ENCODE data around the gene DLAT.

DNA sequence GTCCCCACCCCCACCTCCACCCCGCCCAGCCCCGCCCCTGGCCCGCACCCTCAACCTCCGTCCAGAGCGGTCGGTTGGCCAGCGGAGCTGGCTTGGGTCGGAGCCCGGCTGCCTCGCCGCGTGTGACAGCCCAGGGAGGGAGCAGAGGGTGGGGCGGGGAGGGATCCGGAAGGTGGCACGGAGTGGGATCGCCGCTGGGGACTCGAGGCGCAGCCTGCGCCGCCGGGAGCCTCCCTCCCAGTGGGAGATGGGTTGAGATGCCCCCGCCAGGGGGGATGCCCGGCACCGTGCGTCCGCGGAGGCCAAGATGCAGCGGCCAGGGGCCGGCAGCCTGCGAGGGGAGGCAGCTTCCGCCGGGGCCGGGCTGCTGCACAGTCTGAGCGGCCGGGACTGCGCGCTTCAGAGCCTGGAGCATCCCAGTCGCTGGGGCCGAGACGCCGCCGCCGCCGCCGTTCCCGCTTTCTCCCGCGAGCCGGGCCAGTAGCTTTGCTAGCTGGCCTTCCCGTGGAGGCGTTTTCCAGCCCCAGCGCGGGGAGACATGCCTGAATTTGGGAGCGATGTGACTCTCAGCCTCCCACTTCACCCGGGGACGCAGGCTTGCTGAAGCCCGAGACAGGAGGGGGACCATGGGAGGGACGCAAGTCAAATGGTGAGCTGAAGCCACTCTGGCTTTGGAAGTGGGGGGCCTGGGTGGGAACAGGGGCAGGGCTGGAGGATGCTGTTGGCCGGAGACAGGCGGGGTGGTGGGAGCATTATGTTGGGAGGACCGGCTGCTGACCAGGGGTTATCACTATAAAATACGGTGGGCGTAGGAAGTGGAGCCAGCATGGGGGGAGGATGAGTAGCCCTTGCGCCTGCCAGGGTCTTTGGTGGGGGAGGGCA lies 47.8 kb upstream of the DLAT start:
- TF ChIP-seq, protein P1, sequence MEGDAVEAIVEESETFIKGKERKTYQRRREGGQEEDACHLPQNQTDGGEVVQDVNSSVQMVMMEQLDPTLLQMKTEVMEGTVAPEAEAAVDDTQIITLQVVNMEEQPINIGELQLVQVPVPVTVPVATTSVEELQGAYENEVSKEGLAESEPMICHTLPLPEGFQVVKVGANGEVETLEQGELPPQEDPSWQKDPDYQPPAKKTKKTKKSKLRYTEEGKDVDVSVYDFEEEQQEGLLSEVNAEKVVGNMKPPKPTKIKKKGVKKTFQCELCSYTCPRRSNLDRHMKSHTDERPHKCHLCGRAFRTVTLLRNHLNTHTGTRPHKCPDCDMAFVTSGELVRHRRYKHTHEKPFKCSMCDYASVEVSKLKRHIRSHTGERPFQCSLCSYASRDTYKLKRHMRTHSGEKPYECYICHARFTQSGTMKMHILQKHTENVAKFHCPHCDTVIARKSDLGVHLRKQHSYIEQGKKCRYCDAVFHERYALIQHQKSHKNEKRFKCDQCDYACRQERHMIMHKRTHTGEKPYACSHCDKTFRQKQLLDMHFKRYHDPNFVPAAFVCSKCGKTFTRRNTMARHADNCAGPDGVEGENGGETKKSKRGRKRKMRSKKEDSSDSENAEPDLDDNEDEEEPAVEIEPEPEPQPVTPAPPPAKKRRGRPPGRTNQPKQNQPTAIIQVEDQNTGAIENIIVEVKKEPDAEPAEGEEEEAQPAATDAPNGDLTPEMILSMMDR (IDR thresholded peaks at IDR 0.05; ENCODE audit: insufficient read depth, low read length): no peak
- TF ChIP-seq POLR2AphosphoS5 (IDR thresholded peaks at IDR 0.05; ENCODE audit: low read depth): no peak

All from HL-60 (cell line).